Measurements from ENCODE around the gene UTP14C. TPM values are rescaled to one million over a fixed set of nuclear protein-coding genes. Genes with fewer than 3 reads are reported as not detected.

UTP14C gene
- 6.8 and 17.4 TPM in 2 replicates for total RNA-seq

GRCh38 chr13:52024481-52024880 is at the start of gene UTP14C:
TSS of gene UTP14C (plus strand) at chr13:52024691. CDS start at chr13:52028805, 4,114 bp downstream.

GRCh38 chr13:52010890-52011631 is 13.4 kb upstream of the UTP14C start, which contains the start of gene ATP7B:
TSS of gene ATP7B (minus strand) at chr13:52011450. CDS start at chr13:52011337, 113 bp downstream.

GRCh38 chr13:52011632-52012511 is 12.6 kb upstream of the UTP14C start, which contains the start of gene ALG11:
TSS of gene ALG11 (plus strand) at chr13:52012398. CDS start at chr13:52012419, 21 bp downstream.

Other genes starting within 250 kb of the UTP14C start
- 5.3 and 5.9 TPM in 2 replicates for gene DHRS12, start 220.5 kb upstream of the UTP14C start, total RNA-seq
- gene TMEM272, start 179.5 kb upstream of the UTP14C start, total RNA-seq = not detected in 2 replicates
- not detected in 2 replicates for gene CCDC70, start 162.7 kb upstream of the UTP14C start, total RNA-seq
- gene ATP7B, start 13.2 kb upstream of the UTP14C start, total RNA-seq = 7.0 and 13.2 TPM in 2 replicates
- 7.4 and 22.5 TPM in 2 replicates for gene ALG11, start 12.3 kb upstream of the UTP14C start, total RNA-seq
- under 0.01 and 0.31 TPM in 2 replicates for gene NEK5, start 104.4 kb downstream of the UTP14C start, total RNA-seq
- gene NEK3, start 134.9 kb downstream of the UTP14C start, total RNA-seq = 13.8 and 15.8 TPM in 2 replicates

Measured in bladder microvascular endothelial cell (primary cell).